ENCODE measurements around the gene CTDSP1. TPM values are rescaled to one million over a fixed set of nuclear protein-coding genes. Genes with fewer than 3 reads are reported as not detected.

The CTDSP1 gene
- total RNA-seq, 1 experiment from 2014 or later: 104 TPM

DNA sequence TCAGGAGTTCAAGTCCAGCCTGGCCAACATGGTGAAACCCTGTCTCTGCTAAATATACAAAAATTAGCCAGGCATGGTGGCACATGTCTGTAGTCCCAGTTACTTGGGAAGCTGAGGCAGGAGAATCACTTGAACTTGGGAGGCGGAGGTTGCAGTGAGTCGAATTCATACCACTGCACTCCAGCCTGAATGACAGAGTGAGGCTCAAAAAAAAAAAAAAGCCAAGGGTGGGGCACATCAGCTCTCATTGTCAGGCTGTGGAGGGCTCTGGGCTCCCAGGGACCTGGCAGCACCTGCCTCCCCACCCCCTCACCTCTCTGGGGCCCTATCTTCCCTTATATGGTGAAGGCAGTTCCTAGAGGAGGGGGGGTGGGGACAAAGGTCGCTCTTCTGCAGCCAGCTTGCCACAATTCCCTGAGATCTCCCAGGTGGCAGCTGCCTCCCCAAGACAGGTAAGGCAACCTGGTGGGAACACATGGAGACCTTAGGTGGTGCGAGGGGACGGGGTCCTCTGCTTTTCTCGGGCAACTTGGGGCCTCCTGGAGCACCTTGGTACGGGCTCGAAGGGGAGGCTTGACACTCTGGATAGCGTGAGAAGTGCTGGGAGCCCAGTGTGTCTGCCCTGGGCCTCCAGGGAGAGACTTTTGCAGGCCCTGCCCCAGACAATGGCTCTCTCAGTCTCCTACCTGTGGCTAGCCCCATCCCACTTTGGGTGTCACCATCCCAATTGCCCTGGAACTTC is 19.2 kb downstream of the CTDSP1 start, which contains the start of gene VIL1:
Gene VIL1 (plus strand): TSS at position 407 of the 742 bp plus-strand sequence. CDS start 4,656 bp downstream, outside the sequence.
- ChIA-PET POLR2A (interaction anchor here (0.6 to 1.7 kb wide), 15 partner anchors 10 to 241 kb away, joined by 3 to 12 read pairs (median 4); partner anchors contain the start of genes BCS1L, CTDSP1 and ZNF142), CTCF (interaction anchor here (0.6 to 2.0 kb wide), 9 partner anchors 12 to 189 kb away, joined by 3 to 17 read pairs (median 6); partner anchors contain the start of genes AAMP and PNKD)
- TF ChIP-seq CTCF (IDR thresholded peaks at IDR 0.05; ENCODE audit: insufficient read depth in 1 of 2, low read depth in 1 of 2, low read length in 1 of 2, severe bottlenecking in 1 of 2, unreplicated experiment in 1 of 2): no peak
- peak; percentile 95 to 98 for DNase-seq
- Histone ChIP-seq H3K4me1 (peaks cover 42% of the 10 kb centered on the region), H3K36me3 (ENCODE audit: control insufficient read depth, insufficient read depth, low read length) (peaks cover 6% of the 10 kb centered on the region), H3K9me3 (no peaks in the 10 kb centered on the region), H3K4me3 (ENCODE audit: low read depth, low read length) (peak within 1 kb of the TSS; percentile 93), H3K27me3 (replicated peaks; ENCODE audit: control insufficient read depth, insufficient read depth, low read length) (no peaks in the 10 kb centered on the region)
- intact Hi-C loops (cut with micrococcal nuclease; ENCODE audit: unreplicated experiment): loop anchor here (1.0 kb wide), 2 partner anchors 13 to 25 kb away; no protein-coding TSS in a partner anchor
- Mint-ChIP-seq H3K9me3 (ENCODE audit: unreplicated experiment) (no peaks in the 10 kb centered on the region), H3K4me3 (ENCODE audit: unreplicated experiment) (peak within 1 kb of the TSS; percentile 90), H3K27ac (ENCODE audit: unreplicated experiment) (peak within 1 kb of the TSS; percentile 88), H3K27me3 (ENCODE audit: insufficient read depth, unreplicated experiment) (no peaks in the 10 kb centered on the region), H3K4me1 (ENCODE audit: low read depth, unreplicated experiment) (peaks cover 33% of the 10 kb centered on the region), H3K36me3 (ENCODE audit: insufficient read depth, unreplicated experiment) (peaks cover 27% of the 10 kb centered on the region)
- no TSS peak for BruUV-seq (replicated peaks)

- TF ChIP-seq CTCF (IDR thresholded peaks at IDR 0.05; ENCODE audit: insufficient read depth in 1 of 2, low read depth in 1 of 2, low read length in 1 of 2, severe bottlenecking in 1 of 2, unreplicated experiment in 1 of 2): no peak
- ChIA-PET POLR2A (interaction anchor here (1.2 to 1.7 kb wide), 4 partner anchors 11 to 42 kb away, joined by 3 to 10 read pairs (median 4); partner anchors contain the start of gene CTDSP1), CTCF (interaction anchor here (1.1 to 2.0 kb wide), 4 partner anchors 11 to 24 kb away, joined by 3 to 17 read pairs (median 10); no protein-coding TSS in a partner anchor)
- intact Hi-C loops (cut with micrococcal nuclease; ENCODE audit: unreplicated experiment): loop anchor here (1.0 kb wide), 2 partner anchors 13 to 25 kb away; no protein-coding TSS in a partner anchor
- Mint-ChIP-seq H3K4me1 (ENCODE audit: low read depth, unreplicated experiment) (peaks cover 33% of the 10 kb centered on the region), H3K9me3 (ENCODE audit: unreplicated experiment) (no peaks in the 10 kb centered on the region), H3K27me3 (ENCODE audit: insufficient read depth, unreplicated experiment) (no peaks in the 10 kb centered on the region), H3K27ac (ENCODE audit: unreplicated experiment) (peak overlapping the region; percentile 88), H3K4me3 (ENCODE audit: unreplicated experiment) (peak overlapping the region; percentile 90), H3K36me3 (ENCODE audit: insufficient read depth, unreplicated experiment) (peaks cover 35% of the 10 kb centered on the region)
- H3K4me1 ChIP-seq: peaks cover 42% of the 10 kb centered on the region
- peaks cover 8% of the 10 kb centered on the region for H3K36me3 ChIP-seq (ENCODE audit: control insufficient read depth, insufficient read depth, low read length)
- no TSS peak for BruUV-seq (replicated peaks)
- peak overlapping the region; percentile 93 for H3K4me3 ChIP-seq (ENCODE audit: low read depth, low read length)
- H3K27me3 ChIP-seq (replicated peaks; ENCODE audit: control insufficient read depth, insufficient read depth, low read length): no peaks in the 10 kb centered on the region
- peak; percentile 46 to 70 for DNase-seq
- H3K9me3 ChIP-seq: no peaks in the 10 kb centered on the region
These were observed 20.1 kb downstream of the CTDSP1 start for GRCh38 chr2:218419630-218420216.

GRCh38 chr2:218421027-218421426 is 21.4 kb downstream of the CTDSP1 start:
- Histone ChIP-seq H3K27me3 (replicated peaks; ENCODE audit: control insufficient read depth, insufficient read depth, low read length) (no peaks in the 10 kb centered on the region), H3K4me3 (ENCODE audit: low read depth, low read length) (0 out of 2 replicates have a peak overlapping the region, but pooled peaks have one; percentile 3), H3K4me1 (peaks cover 42% of the 10 kb centered on the region), H3K9me3 (no peaks in the 10 kb centered on the region), H3K36me3 (ENCODE audit: control insufficient read depth, insufficient read depth, low read length) (peaks cover 10% of the 10 kb centered on the region)
- no TSS peak for BruUV-seq (replicated peaks)
- H3K9me3 Mint-ChIP-seq (ENCODE audit: unreplicated experiment): no peaks in the 10 kb centered on the region
- peaks cover 33% of the 10 kb centered on the region for H3K4me1 Mint-ChIP-seq (ENCODE audit: low read depth, unreplicated experiment)
- peaks cover 48% of the 10 kb centered on the region for H3K36me3 Mint-ChIP-seq (ENCODE audit: insufficient read depth, unreplicated experiment)
- H3K27me3 Mint-ChIP-seq (ENCODE audit: insufficient read depth, unreplicated experiment): no peaks in the 10 kb centered on the region
- intact Hi-C loops (cut with micrococcal nuclease; ENCODE audit: unreplicated experiment): no loop called here
- ChIA-PET CTCF (interaction anchor here (0.7 kb wide), 1 partner anchor 10 kb away, joined by 3 read pairs; no protein-coding TSS in a partner anchor), POLR2A (interaction anchor here (0.6 kb wide), 1 partner anchor 15 kb away, joined by 3 read pairs; no protein-coding TSS in a partner anchor)
- TF ChIP-seq CTCF (IDR thresholded peaks at IDR 0.05; ENCODE audit: insufficient read depth in 1 of 2, low read depth in 1 of 2, low read length in 1 of 2, severe bottlenecking in 1 of 2, unreplicated experiment in 1 of 2): no peak
- no peak for DNase-seq
- peak overlapping the region; percentile 90 for H3K4me3 Mint-ChIP-seq (ENCODE audit: unreplicated experiment)
- peak overlapping the region; percentile 51 for H3K27ac Mint-ChIP-seq (ENCODE audit: unreplicated experiment)
